Activated CD8-positive, alpha-beta memory T cell treated with anti-CD3 and anti-CD28 coated beads, Interleukin-2, amount 50 U/mL, for 4 hours (primary cell): ENCODE data around the gene ATRAID.
A peak's percentile ranks its signal among the peaks of the same experiment; 100 is the strongest.

Experiments used
- DNase-seq: peaks from one replicate; pipeline ENCODE4 v3.0.0-alpha.2; 2020

Gene ATRAID

GRCh38 chr2:27251766-27252165, 39.9 kb downstream of the ATRAID start:
- no peak for DNase-seq

- DNase-seq, result no peak
These were observed 43.3 kb downstream of the ATRAID start for GRCh38 chr2:27255187-27255586.

GRCh38 chr2:27255660-27256059, 43.8 kb downstream of the ATRAID start:
- no peak for DNase-seq

DNA sequence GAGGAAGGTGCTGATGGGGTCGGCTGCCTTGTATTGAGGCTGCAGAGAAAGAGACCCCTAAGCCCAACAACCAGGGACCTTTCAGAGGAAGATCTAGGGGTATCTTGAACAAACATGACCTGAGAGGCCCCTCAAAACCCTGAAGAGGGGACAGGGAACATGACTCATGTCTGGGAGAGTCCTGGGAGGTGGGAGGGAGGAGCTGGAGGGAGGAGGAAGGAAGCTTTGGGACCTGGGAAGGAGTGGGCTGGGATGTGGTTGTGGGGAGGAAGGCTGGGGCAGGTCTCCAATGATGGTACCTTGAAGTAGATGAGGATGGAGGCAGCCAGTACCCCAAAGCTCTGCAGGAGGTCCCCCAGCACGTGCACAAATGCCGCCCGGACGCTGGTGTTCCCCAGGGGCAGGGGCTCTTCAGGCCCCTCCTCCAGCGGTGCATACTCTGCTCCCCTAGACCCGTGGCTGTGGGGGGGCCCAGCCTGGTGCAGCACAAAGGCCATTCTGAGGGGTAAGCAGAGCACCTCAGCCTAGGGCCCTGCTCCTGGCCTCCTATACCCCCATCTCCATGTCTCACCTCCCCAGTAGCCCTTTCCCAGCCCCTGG, 45.1 kb downstream of the ATRAID start:
- no peak for DNase-seq

DNA sequence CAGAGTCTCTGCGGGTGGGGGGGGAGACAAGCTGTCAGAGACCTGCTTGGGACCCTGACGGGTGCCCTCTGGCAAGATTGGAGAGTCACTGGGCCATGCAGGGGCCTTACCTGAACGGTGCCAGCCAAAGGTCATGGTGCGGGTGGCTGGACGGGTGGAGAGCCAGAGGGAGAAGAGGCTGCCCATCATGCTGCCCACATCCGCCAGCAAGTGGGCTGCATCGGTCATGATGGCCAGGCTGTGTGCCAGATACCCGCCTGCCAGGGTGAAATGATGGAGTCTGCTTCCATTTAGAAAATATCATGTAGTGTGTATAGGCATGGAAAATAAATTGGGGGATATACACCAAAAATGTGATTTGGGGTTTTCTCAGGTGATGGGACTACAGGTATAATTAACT, 46.2 kb downstream of the ATRAID start:
- no peak for DNase-seq

GRCh38 chr2:27261241-27261925, 49.5 kb downstream of the ATRAID start:
- DNase-seq, result no peak

DNA sequence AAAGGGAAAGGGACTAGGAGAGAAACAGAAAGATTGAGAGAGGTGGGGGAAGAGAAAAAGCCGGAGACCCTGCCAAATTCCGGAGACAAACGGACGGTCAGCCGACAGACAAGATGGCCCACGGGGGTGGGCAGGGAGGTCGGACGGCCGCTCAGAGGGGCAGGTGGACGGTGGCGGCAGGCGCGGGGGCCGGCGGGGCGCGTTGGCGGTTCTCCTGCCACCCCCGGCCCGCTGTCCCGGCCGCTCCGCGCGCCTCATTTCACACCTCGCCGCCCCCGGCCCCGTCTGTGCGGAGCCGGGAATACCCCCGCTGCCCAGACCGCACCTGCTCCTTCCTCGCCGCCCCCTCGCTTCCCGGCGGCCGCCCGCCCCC, 50.1 kb downstream of the ATRAID start:
- no peak for DNase-seq

DNA sequence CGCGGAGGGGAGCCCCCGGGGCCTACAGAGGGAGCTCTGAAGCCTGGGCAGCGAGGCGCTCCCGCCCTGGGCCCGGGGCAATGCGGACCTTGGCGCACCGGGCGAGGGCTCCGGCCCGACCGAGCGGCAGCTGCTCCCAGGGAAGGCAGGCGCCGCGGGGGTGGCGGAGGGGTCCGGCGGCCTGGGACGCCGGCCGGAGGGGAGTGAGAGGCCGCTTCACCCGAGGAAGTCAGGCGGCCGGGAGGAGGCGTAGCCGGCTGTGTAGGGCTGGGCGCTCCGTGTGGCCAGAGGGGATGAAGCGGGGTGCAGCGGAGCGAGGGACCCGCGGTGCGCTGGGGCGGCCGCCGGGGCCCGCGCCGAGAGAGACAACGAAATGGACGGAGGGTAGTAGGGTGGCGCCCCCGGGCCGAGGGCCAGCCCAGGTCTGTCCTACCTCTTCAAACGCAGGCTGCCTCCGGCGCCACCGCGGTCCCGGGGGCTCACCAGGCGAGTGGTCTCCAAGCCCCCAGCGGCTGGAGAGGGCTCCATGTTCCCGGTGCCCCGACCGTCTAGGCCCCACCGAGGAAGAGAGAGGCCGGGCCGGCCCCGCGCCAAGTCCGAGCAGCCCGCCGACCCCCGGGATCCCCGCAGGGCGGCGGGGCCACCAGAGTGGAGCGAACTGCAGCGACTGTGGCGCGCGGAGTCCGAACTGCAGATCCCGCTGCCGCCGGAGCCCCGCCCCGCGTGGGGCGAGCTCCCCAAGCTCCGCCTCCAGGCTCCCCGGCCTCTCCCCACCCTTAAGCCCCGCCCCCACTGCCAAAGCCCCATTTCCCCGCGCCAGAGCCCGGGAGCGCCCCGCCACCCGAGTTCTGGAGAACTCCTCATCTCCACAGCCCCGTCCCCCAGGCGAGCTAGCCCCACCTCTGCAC, 50.8 kb downstream of the ATRAID start, which contains the start of gene SLC30A3:
Gene SLC30A3, minus strand, starts transcription at position 669 of the 908 bp plus-strand sequence. Its CDS starts 141 bp downstream, at position 528.
- peak; percentile 74 for DNase-seq

DNA sequence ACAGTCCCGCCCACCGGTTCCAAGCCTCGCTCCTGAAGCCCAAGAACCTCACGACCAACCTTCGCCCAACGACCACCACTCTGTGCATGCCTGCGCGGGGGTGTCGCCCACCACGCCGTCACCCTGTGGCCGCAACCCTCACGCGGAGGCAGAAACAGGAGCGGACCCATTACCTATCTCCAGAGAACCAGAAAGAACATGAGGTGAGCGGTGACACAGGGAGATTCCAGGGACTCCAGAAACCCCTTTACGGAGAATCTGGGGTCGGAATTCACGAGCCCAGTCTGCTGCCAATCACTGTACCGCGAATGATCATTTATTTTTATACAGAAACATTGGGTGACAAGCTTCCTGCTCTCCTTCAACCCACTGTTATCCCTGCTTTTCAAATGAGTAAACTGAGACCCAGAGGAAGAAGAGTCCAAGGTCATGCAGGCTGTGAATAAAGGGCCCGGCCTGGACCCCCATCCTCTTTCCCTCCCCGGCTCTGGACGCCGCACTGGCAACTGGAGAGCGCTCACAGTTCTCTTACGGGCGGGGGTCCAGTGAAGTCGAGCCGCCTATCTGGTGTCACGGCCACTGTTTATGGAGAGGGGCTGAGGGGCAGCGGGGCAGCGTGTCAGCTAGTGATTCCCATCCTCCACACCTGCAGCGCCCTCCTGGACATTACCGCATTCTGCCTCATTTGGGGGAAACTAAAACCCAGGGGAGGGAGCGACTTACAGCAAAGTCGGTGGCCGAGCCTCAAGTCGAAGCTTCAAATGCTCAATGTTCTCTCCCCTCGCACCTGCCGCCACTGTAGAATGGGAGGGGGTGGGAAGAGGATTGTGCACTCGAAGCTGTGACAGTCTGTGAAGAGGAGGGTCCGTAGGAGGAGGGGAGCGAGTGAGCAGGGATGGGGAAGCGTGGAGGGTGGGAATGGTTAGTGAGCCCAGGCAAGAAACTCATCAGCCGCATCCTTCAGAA, 51.7 kb downstream of the ATRAID start:
- DNase-seq, result no peak

GRCh38 chr2:27264253-27264752, 52.5 kb downstream of the ATRAID start:
- peak; percentile 28 for DNase-seq

DNA sequence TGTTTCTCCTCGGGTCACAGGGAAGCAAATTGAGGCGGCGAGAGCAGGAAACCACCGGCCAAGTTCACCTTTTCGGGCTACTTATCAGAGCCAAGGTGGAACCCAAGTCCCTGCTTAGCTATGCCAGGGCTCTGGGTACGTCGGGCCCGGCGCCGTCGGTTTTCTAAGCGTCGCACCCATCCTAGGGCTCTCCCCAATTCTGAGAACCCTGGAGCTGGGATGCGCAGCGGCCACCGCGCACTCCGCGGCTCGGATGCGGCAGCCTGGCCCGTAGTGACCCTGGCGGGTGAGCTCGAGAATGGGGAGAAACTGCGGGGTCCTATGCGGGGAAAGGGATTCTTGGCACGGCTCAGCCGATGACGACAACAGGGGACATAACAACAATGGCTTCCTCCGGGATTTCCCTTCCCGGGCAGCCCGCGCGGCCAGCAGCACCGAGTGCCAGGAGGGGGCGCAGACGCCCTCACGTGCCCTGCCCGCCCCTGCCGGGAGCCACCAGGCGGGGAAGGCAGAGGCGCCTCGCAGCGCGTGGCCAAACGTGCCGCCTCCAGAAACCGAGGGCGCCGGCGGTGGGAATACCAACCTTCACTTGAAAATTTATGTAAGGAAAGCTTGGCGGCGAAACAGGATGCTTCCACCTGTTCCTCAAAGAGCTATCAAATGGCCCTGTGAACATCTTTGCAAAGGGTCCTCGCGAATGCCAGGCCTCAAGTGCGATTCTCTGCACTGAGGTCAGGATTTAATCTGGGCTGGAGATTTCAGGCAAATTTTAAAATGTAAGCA, 53.1 kb downstream of the ATRAID start:
- DNase-seq, result peak; percentile 71

DNA sequence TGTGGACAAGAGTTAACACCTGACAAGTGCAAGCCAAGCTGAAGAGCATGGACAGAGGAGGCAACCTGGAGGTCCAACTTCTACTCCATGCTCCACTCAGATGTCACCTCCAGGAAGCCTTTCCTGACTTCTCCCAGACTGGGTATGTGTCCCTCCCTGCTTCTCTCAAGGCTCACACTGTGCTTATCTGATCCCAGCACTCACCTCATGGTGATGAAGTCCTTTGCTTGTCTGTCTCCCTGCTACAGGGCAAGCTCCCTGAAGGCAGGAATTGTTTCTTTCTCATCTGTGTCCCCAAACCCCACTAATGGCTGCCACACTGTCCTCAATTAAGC, 53.7 kb downstream of the ATRAID start:
- DNase-seq, result no peak
